GM10266 (cell line): ENCODE measurements around the gene KIAA0232.
"Not testable (repeated sequence)": the region's sequence is repeated elsewhere in the genome, so short reads cannot be mapped to it uniquely, and the experiment has no call there.

Source experiments
- DNase-seq: peaks from one replicate; pipeline ENCODE4 v3.0.0; 2012; ENCODE audit errors: extremely low spot score
- TF ChIP-seq, protein P1 (sequence below): IDR thresholded peaks from 2 replicates; pipeline ENCODE4 v1.5.1; 2012; ENCODE audit warnings: mild to moderate bottlenecking, low read depth; ENCODE audit not compliant: control insufficient read depth, insufficient read depth; ENCODE audit errors: missing control alignments

KIAA0232 gene

DNA sequence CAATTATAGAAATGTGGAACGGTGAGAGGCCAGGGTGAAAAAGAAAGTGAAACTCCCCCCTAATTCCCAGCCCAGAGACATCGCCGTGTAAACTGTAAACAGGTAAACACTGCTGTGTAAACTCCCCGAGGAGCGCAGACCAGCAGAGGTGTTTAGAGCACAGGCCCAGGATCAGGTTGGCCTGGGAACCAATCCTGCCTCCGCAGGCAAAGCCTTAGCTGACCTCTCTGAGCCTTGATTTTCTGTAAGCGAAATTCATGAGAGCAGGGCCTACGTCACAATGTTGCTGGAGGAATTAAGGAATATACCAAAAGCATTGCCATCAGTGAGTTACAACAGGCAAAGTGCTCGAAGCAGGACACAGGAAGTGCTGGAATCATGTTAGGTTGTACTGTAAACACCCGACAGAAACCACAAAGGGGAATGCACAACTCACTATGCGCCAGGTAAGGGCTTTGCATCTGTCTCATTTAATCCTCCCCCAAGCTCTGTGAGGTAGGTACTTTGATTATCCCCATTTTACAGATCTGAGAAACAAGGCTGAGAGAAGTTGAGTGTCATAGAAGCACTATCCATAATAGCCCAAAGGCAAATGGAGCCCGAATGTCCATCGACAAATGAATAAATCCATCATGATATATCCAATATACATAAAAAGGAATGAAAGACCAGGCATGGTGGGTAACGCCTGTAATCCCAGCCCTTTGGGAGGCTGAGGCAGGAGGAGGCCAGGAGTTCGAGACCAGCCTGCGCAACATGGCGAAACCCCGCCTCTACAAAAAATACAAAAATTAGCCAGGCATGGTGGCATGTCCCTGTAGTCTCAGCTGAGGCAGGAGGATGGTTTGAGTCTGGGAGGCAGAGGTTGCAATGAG is 30.7 kb upstream of the KIAA0232 start:
- no peak for DNase-seq
- TF ChIP-seq, protein P1, sequence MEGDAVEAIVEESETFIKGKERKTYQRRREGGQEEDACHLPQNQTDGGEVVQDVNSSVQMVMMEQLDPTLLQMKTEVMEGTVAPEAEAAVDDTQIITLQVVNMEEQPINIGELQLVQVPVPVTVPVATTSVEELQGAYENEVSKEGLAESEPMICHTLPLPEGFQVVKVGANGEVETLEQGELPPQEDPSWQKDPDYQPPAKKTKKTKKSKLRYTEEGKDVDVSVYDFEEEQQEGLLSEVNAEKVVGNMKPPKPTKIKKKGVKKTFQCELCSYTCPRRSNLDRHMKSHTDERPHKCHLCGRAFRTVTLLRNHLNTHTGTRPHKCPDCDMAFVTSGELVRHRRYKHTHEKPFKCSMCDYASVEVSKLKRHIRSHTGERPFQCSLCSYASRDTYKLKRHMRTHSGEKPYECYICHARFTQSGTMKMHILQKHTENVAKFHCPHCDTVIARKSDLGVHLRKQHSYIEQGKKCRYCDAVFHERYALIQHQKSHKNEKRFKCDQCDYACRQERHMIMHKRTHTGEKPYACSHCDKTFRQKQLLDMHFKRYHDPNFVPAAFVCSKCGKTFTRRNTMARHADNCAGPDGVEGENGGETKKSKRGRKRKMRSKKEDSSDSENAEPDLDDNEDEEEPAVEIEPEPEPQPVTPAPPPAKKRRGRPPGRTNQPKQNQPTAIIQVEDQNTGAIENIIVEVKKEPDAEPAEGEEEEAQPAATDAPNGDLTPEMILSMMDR: no peak

DNA sequence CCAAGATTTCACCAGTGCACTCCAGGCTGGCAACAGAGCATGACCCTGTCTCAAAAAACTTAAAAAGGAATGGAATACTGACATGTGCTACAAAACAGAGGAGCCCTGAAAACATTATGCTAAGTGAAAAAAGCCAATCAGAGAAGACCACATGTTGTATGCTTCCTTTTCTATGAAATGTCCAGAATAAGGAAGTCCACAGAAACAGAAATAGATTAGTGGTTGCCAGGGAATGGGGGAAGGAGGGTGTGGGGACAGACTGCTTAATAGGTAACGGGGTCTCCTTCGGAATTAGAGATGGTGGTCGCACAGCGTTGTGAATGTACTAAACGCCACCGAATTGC is 30.1 kb upstream of the KIAA0232 start:
- TF ChIP-seq, protein P1: no peak
- DNase-seq: no peak

DNA sequence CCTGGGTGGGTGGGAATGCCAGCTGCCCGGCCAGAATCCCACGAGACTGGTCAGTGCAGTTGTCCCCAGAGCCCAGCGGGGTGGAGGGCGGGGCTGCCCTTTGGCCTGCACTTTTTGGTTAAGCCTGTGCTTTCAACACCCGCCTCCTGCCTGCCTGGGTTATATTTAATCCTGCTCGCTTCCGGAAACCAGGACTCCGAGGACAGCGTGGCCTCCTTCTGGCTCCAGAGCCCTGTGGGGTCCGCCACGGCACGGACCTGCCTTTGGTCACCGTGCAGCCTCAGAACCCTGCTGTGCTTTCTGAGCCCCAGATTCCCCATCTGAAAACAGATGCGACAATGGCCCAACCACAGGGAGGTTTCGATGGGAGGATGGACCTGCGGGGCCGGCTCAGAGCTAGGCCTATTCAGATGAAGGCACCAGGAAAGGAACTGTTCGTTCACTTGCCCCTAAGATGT is 29.4 kb upstream of the KIAA0232 start:
- DNase-seq: no peak
- TF ChIP-seq, protein P1: no peak

DNA sequence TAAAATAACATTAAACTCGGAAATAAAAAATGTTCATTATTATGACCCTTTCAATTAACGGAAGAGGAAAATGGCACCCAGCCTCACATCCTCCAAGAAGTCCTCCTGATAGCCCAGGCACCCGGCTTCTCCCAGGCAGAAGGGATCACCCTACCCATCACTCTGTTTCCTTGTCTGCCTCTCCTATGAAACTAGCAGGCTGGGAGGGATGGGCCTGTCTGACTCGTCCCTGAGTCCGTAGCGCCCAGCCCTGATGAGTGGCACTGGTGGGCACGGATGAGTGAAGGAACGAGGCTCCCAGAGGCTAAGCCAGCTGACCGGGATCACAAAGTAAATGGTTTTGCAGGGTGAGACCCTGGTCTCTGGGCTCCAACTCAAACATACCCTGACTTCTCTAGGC is 28.6 kb upstream of the KIAA0232 start:
- TF ChIP-seq, protein P1: no peak
- no peak for DNase-seq

DNA sequence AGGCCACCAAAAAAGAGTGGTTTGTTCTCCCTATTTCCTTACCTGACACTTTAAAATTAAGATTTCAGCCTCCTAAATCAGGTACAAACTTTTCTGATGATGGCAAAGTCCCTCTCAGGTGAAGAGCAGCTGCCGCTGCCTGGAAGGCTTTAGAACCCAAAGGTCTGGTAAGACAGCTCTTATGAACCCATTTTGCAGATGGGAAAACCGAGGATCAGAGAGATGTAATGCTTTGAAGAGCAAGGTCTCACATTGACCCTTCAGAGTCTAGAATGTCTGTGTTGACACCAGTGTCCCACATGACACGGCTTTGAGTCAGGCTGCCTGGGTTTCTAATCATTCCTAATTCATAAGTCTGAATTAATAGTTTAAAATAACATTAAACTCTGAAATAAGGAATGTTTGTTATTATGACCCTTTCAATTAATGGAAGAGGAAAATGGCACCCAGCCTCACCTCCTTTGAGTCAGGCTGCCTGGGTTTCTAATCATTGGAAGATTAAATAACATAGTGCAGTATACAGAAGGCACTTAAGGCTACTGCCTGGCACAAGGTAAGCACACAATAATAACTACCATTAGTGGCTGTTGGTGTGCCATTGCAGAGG is 27.9 kb upstream of the KIAA0232 start:
- TF ChIP-seq, protein P1: no peak
- DNase-seq: no peak

DNA sequence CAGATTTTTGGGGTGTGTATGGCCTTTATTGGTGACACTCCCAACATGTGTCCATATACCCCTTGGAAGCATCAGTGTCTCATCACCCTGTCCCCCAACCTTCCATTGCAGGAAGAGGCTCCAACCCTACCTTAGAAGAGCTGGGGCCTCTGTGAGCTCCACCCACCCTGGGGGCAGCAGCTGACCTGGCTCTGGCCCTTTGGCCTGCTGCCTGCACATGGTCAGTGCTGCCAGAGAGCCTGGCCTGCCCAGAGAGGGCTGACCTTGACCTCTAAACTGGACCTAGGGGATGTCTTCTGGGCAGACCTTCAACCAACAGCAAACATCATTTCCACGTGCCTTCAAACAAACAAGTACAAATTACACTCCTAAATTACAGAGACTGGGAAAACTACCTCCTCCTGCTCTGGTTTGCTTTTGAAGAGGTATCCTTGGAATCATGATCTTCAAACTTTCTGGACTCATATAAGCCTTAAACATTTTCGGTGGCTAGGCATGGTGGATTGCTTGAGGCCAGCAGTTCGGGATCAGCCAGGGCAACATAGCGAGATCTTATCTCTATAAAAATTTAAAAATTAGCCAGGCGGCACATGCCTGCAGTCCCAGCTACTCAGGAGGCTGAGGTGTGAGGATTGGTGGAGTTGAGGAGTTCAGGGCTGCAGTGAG is 27.3 kb upstream of the KIAA0232 start:
- DNase-seq: no peak
- TF ChIP-seq, protein P1: no peak

DNA sequence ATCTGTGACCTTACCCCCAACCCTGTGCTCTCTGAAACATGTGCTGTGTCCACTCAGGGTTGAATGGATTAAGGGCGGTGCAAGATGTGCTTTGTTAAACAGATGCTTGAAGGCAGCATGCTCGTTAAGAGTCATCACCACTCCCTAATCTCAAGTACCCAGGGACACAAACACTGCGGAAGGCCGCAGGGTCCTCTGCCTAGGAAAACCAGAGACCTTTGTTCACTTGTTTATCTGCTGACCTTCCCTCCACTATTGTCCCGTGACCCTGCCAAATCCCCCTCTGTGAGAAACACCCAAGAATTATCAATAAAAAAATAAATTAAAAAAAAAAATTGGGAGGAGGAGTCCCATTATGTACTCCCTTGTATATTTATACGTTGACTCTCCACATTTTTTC is 26.2 kb upstream of the KIAA0232 start:
- DNase-seq: not testable (repeated sequence)
